ENCODE measurements around the gene GPR142.

DNA sequence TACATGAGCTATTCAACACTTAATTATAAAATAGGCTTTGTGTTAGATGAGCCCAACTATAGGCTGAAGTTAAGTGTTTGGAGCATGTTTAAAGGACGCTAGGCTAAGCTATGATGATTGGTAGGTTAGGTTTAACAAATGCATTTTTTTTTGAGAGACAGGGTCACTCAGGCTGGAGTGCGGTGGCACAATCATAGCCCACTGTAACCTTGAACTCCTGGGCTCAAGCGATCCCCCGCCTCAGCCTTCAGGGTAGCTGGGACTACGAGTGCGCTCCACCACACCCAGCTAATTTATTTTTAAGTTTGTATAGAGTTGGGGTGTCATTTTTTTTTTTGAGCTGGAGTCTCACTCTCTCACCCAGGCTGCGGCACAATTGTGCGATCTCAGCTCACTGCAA is 45.3 kb downstream of the GPR142 start:
- TF ChIP-seq TCF12 (IDR thresholded peaks at IDR 0.05; ENCODE audit: low read depth), result no peak
- TF ChIP-seq, protein P1, sequence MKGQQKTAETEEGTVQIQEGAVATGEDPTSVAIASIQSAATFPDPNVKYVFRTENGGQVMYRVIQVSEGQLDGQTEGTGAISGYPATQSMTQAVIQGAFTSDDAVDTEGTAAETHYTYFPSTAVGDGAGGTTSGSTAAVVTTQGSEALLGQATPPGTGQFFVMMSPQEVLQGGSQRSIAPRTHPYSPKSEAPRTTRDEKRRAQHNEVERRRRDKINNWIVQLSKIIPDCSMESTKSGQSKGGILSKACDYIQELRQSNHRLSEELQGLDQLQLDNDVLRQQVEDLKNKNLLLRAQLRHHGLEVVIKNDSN (IDR thresholded peaks at IDR 0.05), result no peak
- TF ChIP-seq ZBTB7A (IDR thresholded peaks at IDR 0.05; ENCODE audit: low read depth), result no peak
- TF ChIP-seq EGR1 (IDR thresholded peaks at IDR 0.05), result no peak
- no peak for TF ChIP-seq EP300 (IDR thresholded peaks at IDR 0.05; ENCODE audit: borderline replicate concordance)

Data from Ishikawa (cell line).